Mononuclear cell (primary cell): ENCODE measurements around the gene PKD1. TPM values are rescaled to one million over a fixed set of nuclear protein-coding genes. Genes with fewer than 3 reads are reported as not detected.

Source experiments
- H3K27me3 ChIP-seq: 2 replicates; pipeline ENCODE4 v1.6.0; 2011; ENCODE audit warnings: low read length, control low read depth; ENCODE audit not compliant: insufficient read depth
- H3K4me1 ChIP-seq: 2 replicates; pipeline ENCODE4 v1.5.1; 2011; ENCODE audit warnings: mild to moderate bottlenecking, low read length, control low read depth; ENCODE audit not compliant: insufficient read depth
- H3K4me3 ChIP-seq: 2 replicates; pipeline ENCODE4 v1.5.1; 2011; ENCODE audit warnings: mild to moderate bottlenecking, low read length, moderate library complexity
- H3K9me3 ChIP-seq: 2 replicates; pipeline ENCODE4 v1.5.1; 2011; ENCODE audit warnings: low read depth, mild to moderate bottlenecking, control low read depth, low read length
- total RNA-seq: library from RNA; depleted of rRNA; stranded (reverse); fragments of >200 nt; gene quantifications from one replicate; pipeline ENCODE4 v1.2.3, GENCODE V29; 2012

Gene PKD1
- total RNA-seq, 1 donor: 49.6 TPM

- H3K4me1 ChIP-seq: peaks cover 21% of the 10 kb centered on the region
- H3K9me3 ChIP-seq: no peaks in the 10 kb centered on the region
- H3K27me3 ChIP-seq: no peaks in the 10 kb centered on the region
- no peak overlapping the region for H3K4me3 ChIP-seq
These were observed 25.3 kb upstream of the PKD1 start for GRCh38 chr16:2160915-2161551.

DNA sequence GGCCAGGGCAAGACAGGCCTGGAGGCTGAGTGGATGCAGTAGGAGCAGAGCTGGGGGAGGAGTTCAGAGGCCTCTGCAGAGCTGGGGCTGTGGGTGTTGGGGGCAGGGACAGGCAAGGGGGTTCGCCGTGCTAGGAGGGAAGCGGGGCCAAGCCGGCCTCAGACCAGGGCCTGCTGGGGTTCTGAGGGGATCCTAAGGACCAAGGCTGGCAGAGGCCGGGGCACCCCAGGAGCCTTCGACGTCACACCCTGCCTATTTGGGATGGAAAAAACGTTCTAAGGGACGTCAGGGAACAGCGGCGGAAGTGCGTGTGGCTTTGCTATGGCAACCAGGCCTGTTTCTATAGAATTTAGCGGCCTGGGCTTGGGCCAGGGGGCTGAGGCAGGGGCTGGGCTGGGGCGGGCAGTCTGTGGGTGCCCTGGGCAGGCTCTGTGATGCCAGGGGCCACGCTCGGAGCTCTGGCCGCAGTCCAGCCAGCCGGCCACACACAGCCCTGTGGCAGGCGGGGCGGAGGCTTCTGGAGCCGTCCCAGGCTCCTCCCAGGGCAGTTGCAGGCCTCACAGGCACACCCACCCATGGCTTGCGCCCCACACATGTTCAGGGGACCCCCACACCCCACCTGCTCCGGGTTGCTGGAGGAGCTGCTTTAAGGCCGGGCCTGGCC is 23.6 kb upstream of the PKD1 start:
- H3K4me3 ChIP-seq: no peak overlapping the region
- H3K9me3 ChIP-seq: no peaks in the 10 kb centered on the region
- no peaks in the 10 kb centered on the region for H3K27me3 ChIP-seq
- H3K4me1 ChIP-seq: peaks cover 28% of the 10 kb centered on the region

GRCh38 chr16:2158262-2158638 is 22.6 kb upstream of the PKD1 start:
- Histone ChIP-seq H3K4me3 (no peak overlapping the region), H3K4me1 (peaks cover 39% of the 10 kb centered on the region), H3K27me3 (no peaks in the 10 kb centered on the region), H3K9me3 (no peaks in the 10 kb centered on the region)

- Histone ChIP-seq H3K9me3 (no peaks in the 10 kb centered on the region), H3K4me1 (peaks cover 44% of the 10 kb centered on the region), H3K4me3 (no peak overlapping the region), H3K27me3 (no peaks in the 10 kb centered on the region)
These were observed 22.0 kb upstream of the PKD1 start for GRCh38 chr16:2157480-2158261.

DNA sequence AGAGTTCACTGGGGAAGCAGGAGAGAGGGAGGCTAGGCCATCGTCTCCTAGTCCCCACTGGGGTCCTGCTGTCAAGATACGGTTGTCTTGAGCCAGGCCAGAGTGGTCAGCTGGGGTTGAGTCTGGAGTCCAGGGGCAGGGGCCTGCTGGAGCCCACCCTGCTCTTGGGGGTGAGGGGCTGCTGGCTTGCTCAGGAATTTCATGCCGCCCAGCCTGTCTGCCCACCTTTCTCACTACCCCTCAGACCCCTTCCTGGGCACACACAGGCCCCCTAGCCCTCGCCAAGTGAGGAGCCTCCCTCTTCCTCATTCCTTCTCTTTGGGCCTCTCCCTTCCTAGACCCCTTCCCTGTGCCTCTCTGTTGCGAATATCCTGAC is 21.1 kb upstream of the PKD1 start:
- Histone ChIP-seq H3K4me1 (peaks cover 48% of the 10 kb centered on the region), H3K9me3 (no peaks in the 10 kb centered on the region), H3K27me3 (no peaks in the 10 kb centered on the region)

DNA sequence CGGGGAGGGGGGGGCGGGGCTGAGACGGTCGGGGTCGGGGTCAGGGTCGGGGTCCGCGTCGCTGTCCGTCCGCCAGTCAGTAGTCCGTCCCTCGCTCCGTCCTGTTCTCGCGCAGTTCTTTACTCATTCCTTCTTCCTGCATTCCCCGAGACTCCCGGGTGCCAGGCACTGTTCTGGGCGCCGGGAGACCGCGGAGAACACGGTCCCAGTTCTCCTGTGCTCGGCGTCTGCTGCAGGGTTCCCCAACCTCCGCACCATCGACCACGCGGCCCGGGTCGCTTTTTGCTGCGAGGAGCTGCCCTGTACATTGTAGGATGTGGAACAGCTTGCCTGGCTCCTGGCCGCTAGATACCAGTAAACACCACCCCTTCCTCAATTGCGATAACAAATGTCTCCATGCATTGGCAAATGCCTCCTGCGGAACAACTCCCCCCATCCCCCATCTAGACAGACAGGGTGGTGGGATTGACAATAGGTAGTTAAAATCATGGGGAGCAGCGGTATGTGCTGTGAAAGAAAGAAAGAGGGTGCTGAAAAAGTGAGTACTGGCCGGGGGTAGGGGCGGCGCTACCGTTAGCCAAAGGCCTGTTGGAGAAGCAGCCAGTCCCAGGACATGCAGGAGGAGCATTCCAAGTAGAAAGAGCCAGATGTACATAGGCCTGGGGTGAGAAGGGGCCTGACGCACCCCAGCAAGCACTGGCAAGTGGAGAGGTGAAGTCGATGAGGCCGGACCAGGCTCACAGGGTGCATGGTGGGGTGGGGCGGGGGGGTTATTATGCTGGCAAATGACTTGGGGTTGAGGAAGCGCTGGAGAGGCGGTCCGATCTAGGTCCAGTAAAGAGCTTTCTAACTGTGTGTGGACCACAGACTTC is 20.5 kb upstream of the PKD1 start:
- H3K4me1 ChIP-seq: peaks cover 48% of the 10 kb centered on the region
- H3K9me3 ChIP-seq: no peaks in the 10 kb centered on the region
- H3K27me3 ChIP-seq: no peaks in the 10 kb centered on the region
- H3K4me3 ChIP-seq: peak overlapping the region; percentile 69

More for the DNA sequence above, 21.1 kb upstream of the PKD1 start:
- no peak overlapping the region for H3K4me3 ChIP-seq

DNA sequence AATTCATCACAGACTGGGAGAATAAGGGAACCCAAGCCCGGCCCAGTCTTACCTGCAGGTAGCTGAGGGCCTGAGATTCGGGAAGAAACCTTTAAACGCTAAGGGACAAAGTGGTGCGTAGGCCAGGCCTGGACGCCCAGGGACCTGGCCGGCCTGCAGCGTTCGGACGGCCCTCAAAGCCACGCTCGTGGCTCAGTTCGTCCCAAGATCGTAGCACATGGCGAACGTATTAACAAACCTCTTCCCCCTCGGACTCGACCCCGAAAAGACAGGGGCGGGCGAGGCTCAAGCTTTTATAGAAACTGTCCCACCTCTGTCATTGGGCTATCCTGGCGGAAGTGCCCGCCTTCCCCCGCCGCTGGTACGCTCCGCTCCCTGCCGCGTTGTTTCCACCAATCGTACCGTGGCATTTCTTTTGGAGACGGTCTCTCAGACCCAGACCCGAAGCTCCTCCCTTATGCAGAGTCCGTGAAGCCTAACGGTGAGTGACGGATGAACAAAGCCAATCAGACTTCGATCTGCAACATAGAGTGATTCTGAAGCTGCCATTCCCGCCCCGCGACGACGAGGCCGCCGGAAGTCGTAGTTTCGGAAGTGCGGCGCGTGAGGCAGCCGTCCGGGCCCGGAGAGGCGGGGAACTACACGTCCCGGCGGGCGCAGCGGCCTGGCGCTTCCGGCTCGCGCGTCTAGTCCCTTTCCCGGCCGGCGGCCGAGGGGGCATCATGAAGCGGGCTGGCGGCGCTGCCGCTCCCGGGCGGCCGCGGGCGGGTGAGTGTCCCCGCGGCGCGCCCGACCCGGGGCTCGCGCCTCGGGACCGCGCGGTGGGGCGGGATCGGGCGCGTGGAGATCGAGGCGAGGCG is 19.6 kb upstream of the PKD1 start, which contains the start of gene TRAF7:
Gene TRAF7, plus strand, starts transcription at position 692 of the 860 bp plus-strand sequence. CDS start 8,139 bp downstream, outside the sequence.
- Histone ChIP-seq H3K4me1 (peaks cover 51% of the 10 kb centered on the region), H3K27me3 (no peaks in the 10 kb centered on the region), H3K9me3 (no peaks in the 10 kb centered on the region), H3K4me3 (peak within 1 kb of the TSS; percentile 69)

- no peaks in the 10 kb centered on the region for H3K9me3 ChIP-seq
- no peaks in the 10 kb centered on the region for H3K27me3 ChIP-seq
- peaks cover 58% of the 10 kb centered on the region for H3K4me1 ChIP-seq
- peak overlapping the region; percentile 69 for H3K4me3 ChIP-seq
These were observed 18.9 kb upstream of the PKD1 start for GRCh38 chr16:2154533-2155090.

DNA sequence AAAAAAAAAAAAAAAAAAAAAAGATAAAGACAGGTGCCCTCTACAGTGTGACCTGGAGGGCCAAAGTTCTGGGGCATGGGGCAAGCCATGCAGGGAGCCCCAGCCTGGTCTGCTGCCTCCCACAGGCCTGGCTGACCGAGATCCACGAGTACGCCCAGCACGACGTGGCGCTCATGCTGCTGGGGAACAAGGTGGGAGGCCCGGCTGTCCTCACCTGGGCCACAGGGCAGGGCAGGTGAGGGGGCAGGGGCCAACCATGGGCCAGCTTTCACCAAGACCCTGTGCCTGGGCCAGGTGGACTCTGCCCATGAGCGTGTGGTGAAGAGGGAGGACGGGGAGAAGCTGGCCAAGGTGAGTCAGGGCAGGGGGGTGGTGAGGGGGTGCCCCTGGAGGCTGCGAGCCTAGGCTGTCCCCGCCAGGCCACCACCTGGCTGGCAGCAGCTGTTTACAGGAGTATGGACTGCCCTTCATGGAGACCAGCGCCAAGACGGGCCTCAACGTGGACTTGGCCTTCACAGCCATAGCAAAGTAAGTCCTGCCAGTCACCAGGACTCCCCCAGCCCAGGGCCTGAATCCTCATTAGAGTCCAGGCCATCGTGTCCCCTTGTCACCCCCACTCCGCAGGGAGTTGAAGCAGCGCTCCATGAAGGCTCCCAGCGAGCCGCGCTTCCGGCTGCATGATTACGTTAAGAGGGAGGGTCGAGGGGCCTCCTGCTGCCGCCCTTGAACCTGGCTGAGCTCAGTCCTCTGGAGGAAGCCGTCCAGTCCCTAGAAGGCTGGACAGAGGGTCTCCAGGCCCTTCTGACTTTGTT is 17.2 kb upstream of the PKD1 start:
- peaks cover 6% of the 10 kb centered on the region for H3K27me3 ChIP-seq
- no peaks in the 10 kb centered on the region for H3K9me3 ChIP-seq
- H3K4me1 ChIP-seq: peaks cover 69% of the 10 kb centered on the region
- H3K4me3 ChIP-seq: peak overlapping the region; percentile 69

DNA sequence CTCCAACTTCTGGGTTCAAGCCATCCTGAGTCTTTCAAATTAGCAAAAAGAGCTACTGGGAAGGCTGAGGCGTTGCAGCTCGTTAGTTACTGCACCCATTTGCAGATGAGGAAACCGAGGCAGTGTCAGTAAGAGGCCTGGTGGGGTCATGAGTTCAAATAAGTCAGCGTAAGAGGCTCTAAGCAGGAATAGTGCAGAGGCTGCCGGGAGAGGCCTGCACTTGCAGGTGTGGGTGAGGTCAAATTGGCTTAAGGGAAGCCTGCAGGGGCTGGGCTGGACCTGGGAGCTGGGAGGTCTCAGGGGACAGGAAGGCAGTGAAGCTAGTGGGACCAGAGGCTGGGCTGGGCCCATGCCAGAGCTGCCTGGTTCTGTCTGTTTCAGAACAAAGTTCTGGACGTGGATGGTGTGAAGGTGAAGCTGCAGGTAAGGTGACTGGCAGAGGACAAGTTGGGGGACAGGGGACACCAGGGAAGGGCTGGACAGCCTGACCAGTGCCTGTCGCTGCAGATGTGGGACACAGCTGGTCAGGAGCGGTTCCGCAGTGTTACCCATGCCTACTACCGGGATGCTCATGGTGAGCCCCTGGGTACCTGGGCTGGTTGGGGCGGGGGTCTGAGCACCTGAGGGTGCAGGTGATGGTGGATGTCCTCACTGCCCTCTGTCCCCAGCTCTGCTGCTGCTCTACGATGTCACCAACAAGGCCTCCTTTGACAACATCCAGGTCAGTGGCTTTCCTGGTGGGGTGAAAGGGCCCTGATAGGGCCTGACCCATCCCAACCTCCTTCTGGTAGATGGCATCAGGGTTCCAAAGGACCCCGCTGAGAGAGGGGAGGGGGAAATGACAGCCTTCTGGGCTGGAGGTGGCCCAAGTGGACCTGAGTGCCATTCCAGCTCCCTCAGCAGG is 15.7 kb upstream of the PKD1 start:
- Histone ChIP-seq H3K4me3 (no peak overlapping the region), H3K9me3 (no peaks in the 10 kb centered on the region), H3K4me1 (peaks cover 60% of the 10 kb centered on the region), H3K27me3 (peaks cover 6% of the 10 kb centered on the region)

DNA sequence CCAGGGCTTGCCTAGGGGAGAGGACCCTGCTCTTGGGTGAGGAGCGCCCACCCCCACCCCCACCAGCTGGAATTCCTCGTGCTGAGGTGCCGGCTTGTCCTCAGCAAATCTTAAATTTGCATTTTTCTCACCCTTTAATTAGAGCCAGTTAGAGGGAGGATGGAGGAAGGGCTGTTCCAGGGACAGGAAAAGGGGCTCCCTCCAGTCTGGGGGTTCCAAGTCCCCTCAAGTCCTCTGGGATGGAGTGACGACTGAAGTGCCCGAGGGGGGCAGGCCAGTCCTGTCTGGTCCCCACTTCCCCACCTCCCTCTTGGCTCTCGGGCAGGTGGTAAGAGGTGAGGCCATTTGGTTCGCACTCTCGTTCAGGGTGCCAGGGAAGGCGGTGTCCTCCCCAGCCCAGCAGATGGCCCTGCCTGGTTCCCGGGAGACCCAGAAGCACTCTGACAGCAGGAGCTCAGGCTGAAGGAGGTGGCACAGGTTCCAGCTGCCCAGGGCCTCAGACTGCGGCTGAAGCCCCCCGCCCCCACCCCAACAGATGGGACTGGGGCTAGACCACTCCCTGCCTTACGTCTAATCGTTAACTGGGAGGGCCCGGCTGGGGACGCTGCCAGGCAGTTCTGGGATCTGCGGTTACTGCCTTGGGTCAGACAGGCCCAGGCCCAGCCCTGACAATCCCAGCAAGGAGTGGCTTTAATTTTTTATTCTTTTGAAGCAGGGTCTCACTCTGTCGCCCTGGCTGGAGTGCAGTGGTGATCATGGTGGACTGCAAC is 14.9 kb upstream of the PKD1 start:
- H3K4me1 ChIP-seq: peaks cover 56% of the 10 kb centered on the region
- H3K27me3 ChIP-seq: peaks cover 6% of the 10 kb centered on the region
- no peaks in the 10 kb centered on the region for H3K9me3 ChIP-seq
- no peak overlapping the region for H3K4me3 ChIP-seq
